Measurements from ENCODE around the gene RNF224.

DNA sequence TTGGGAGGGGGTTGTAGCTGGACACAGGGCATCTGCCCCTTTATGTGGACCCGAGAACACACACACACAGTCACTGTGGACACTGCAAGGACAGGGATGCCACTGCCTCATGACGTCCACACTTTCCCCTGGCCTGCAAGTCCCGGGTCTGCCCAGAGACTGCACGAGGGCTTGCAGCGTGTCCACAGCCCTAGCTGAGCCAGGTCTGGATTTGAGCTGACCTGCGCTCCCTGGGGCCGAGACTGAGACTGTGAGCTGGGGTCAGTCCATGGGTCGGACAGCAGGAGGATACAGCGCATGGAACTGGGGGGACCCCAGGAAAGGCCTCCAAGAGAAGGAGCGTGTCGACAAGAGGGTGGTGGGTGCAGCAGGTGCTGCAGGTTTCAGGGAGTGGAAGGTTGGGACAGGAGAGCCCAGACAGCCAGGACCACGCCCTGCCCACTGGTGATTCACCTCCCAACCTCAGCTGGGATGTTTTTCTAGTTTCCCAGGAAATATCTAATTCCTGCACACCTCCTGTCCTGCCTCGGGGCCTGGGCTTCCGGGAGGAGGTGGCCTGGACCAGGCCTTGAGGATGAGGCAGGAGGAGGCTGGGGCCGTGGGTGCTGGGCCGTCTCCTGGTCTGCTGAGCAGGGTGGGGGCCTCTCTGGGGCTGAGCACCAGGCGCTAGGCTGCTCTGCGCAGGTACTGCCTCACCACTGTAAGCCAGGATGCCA lies 806 bp upstream of the RNF224 start:
- no peak for TF ChIP-seq ZNF274 (IDR thresholded peaks at IDR 0.05; ENCODE audit: low read depth, low read length)
- no peak for TF ChIP-seq YY1 (IDR thresholded peaks at IDR 0.05; ENCODE audit: insufficient read depth, insufficient read length)
- no peak for TF ChIP-seq SUZ12 (IDR thresholded peaks at IDR 0.05; ENCODE audit: extremely low read depth, insufficient read depth, insufficient read length)

Data from NT2/D1 (cell line).